Fibroblast of the aortic adventitia (primary cell): ENCODE measurements around the gene S100A7A. TPM values are rescaled to one million over a fixed set of nuclear protein-coding genes. Genes with fewer than 3 reads are reported as not detected.

Experiments
- DNase-seq: peaks from one replicate; pipeline ENCODE4 v3.0.0-alpha.2; 2010; ENCODE audit warnings: low read depth
- H3K4me3 ChIP-seq: 2 replicates; pipeline ENCODE4 v1.5.1; 2011; ENCODE audit warnings: low read depth, mild to moderate bottlenecking, control low read depth, low read length, moderate library complexity
- total RNA-seq: library from RNA; depleted of rRNA; stranded (reverse); fragments of >200 nt; gene quantifications from 2 replicates; pipeline ENCODE4 v1.2.3, GENCODE V29; 2012; ENCODE audit warnings: low replicate concordance
- TF ChIP-seq, protein P1 (sequence below): IDR thresholded peaks from 2 replicates; pipeline ENCODE4 v1.5.1; 2011; ENCODE audit warnings: mild to moderate bottlenecking, low read length, control low read depth, inconsistent platforms; ENCODE audit not compliant: insufficient read depth

Gene S100A7A
- total RNA-seq, 1 donor, result not detected

GRCh38 chr1:153394391-153394790 is 21.9 kb upstream of the S100A7A start:
- no peak for DNase-seq
- no peak overlapping the region for H3K4me3 ChIP-seq
- TF ChIP-seq, protein P1, sequence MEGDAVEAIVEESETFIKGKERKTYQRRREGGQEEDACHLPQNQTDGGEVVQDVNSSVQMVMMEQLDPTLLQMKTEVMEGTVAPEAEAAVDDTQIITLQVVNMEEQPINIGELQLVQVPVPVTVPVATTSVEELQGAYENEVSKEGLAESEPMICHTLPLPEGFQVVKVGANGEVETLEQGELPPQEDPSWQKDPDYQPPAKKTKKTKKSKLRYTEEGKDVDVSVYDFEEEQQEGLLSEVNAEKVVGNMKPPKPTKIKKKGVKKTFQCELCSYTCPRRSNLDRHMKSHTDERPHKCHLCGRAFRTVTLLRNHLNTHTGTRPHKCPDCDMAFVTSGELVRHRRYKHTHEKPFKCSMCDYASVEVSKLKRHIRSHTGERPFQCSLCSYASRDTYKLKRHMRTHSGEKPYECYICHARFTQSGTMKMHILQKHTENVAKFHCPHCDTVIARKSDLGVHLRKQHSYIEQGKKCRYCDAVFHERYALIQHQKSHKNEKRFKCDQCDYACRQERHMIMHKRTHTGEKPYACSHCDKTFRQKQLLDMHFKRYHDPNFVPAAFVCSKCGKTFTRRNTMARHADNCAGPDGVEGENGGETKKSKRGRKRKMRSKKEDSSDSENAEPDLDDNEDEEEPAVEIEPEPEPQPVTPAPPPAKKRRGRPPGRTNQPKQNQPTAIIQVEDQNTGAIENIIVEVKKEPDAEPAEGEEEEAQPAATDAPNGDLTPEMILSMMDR, result no peak

DNA sequence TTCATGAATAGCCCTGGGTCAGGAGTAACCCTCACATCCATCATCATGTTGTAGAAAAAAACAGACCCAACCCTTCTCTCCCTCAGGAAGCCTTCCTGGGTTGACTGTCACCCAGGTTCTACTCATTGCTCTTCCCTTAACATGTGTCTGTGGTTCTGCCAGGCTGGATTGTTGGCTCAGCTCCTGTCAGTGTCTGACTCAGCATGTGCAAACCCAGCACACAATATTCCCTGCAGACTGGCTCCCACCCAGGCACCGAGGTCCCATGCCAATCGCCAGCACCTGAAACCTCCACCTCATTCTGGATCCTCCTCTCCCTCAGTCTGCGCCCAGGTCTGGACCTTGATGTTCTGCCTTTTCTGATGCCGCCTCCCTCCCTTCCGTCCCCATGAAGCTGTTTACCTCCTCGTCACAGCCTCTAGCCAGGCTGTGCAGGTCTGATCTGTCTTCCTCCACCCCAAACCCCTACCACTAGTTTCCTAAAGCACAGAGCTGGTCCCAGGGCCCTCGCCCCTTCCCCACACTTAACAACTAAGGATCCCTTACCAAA is 21.1 kb upstream of the S100A7A start:
- H3K4me3 ChIP-seq, result no peak overlapping the region
- peak; percentile 2 for DNase-seq
- TF ChIP-seq, protein P1, result no peak

- DNase-seq, result no peak
- TF ChIP-seq, protein P1, result no peak
- H3K4me3 ChIP-seq, result no peak overlapping the region
Observed at GRCh38 chr1:153395776-153396175, 20.5 kb upstream of the S100A7A start.

- TF ChIP-seq, protein P1, result no peak
- no peak for DNase-seq
- no peak overlapping the region for H3K4me3 ChIP-seq
Observed at GRCh38 chr1:153396461-153396860, 19.9 kb upstream of the S100A7A start.

DNA sequence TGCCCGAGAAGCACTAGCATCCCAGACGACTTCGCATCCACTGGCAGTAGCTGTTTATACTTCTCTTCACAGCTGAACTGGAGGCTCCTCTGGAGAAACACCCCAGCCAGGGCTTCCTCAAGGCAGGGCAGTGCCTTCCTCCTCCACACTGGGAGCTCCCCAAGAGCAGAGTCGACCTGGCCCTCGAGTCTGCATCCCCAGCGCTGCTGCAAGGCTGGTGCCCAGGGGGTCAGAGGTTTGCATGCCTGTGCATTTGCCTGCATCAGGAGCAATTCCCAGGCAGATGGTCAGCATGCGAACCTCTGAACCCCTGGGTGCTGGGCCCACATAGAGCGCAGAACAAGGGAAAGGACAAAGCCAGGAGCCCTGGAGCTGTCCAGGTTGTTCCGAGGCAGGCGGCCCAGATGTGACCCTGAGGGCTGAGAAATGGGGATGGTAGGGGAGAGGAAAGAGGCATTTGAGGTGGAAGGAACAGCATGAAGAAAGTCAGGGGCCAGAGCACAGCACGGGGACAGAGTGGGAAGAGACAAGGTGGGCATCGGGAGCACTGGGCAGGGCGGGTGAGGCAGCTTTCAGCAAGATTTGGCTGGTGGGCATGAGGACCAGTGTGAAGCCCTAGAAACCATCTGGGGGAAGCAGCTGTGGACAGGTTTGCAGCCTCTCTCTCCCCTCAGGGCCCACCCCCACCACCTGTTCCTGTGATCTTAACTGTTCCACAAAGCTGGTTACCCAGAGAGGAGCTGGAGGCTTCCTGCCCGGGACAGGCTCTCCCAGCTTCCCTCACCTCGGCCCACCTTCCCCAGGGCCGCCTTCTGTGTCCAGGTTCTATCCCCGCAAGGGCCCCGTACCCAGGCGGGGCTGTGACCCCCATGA is 19.0 kb upstream of the S100A7A start:
- no peak for DNase-seq
- H3K4me3 ChIP-seq, result no peak overlapping the region
- TF ChIP-seq, protein P1, result no peak

DNA sequence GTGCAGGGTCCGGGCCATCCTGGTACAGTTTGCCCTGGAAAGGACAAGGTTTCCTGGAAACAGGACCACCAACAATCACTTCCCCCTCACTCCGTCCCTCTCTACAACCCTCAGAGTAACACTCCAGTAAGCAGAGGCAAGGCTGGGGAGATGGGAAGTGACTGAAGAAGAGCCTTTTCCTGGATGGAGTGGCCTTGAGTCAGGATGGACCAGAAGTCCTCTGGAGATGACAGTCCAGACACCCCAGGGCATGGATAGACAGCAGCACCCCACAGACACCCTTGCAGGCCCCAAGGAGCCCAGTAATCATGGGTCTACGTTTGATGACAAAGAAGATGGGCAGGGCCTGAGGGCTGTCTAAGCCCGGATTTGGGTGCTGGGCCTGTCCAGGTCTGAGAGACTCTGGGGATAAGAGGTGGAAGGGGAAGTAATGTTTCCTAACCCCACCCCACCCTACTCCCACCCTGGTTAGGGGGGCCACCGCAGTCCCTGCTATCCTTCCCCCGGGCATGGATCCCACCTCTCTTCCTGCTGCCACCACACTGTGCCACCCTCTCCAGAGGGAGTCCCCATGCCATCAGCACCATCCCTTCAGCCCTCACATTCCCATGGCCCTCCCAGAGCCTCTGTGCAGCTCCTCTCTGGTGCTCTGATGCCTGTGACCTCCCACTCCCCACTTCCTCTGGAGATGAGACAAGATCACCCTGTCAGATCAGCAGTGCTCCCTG is 18.2 kb upstream of the S100A7A start:
- DNase-seq, result no peak
- TF ChIP-seq, protein P1, result no peak
- no peak overlapping the region for H3K4me3 ChIP-seq
